ENCODE results near the gene SGCD.

The SGCD gene

DNA sequence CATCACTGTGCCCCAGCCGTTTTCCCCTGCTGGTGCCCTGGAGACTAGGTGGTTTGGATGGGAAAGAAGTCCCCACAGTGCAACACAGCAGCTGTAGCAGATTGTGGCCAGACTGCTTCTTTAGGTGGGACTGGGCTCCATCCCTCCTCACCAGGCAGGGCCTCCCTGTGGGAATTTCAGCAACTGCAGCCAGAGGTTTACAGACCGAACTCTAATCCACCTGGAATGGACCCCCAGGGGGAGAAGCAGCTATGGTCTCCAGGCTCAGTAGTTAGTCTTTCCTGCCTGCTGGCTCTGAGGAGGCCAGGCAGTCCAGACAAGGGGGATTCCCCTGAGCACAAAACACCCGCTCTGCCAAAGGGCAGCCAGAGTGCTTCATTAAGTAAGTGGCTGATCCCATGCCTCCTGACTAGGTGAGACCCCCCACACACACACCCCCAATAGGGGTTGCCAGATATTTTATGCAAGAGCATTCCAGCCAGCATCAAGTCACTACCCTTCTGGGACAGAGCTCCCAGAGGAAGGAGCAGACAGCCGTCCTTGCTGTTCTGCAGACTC is 188.9 kb downstream of the SGCD start:
- no peak overlapping the region for H2BK5ac ChIP-seq (ENCODE audit: low read length)
- no CpG with 5 or more reads among the region's 4 CpGs for WGBS (ENCODE audit: extremely low coverage, insufficient coverage, low lambda C conversion rate)
- H2AK5ac ChIP-seq (ENCODE audit: low read length), result no peak overlapping the region

DNA sequence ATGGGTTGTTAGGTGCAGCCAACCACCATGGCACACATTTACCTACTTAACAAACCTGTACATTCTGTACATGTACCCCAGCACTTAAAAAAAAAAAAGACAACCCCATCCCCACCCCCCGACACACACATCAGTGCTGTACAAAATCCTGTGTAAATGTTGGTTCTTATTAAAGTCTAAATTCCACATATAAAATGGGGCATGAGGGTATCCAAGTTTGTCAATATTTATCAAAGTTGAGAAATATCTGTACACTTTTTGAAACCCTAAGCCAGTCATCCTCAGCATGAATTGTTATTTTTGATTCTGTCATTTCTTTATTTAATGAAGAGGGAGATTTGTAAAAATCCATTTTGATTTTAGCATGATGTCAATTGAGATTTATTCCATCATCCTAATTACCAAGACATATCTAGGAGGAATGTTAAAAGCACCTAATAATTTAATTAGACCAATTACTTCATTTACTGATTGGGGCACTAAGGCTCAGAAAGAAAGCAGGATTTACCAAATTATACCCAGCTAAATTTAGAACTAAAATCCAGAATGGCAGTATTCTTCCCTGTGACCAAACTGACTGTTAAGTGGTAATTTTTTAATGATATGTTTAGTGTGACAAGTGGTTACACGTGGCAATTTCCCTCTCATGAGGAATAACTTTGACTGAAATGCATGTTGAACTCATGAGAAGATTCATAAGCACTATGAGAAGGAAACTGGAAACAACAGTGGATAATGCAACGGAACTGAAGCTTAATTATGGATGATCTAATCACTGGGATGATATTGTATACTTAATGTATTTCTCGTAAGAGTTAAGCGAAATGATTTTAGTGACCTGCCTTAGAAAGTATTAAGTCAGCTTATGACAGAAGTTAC is 195.9 kb downstream of the SGCD start:
- Histone ChIP-seq H3K23ac (ENCODE audit: low read length) (no peak overlapping the region), H3K4me2 (ENCODE audit: low read length) (no peak overlapping the region), H3K27ac (ENCODE audit: low read depth, low read length) (no peak overlapping the region), H3K36me3 (ENCODE audit: control insufficient read depth, insufficient read depth, low read length) (no peaks in the 10 kb centered on the region), H3K4me1 (ENCODE audit: control insufficient read depth, low read depth, low read length) (no peaks in the 10 kb centered on the region), H3K79me2 (ENCODE audit: control insufficient read depth, insufficient read depth, low read length) (no peaks in the 10 kb centered on the region), H2BK120ac (ENCODE audit: low read depth, low read length) (no peak overlapping the region), H3K56ac (ENCODE audit: low read length) (no peak overlapping the region), H3K4me3 (ENCODE audit: low read length) (no peak overlapping the region), H2AK5ac (ENCODE audit: low read length) (no peak overlapping the region), H3K79me1 (ENCODE audit: low read length) (no peaks in the 10 kb centered on the region), H4K5ac (ENCODE audit: low read length) (no peak overlapping the region), H2BK5ac (ENCODE audit: low read length) (no peak overlapping the region), H3K27me3 (ENCODE audit: insufficient read depth, low read length, poor library complexity) (no peaks in the 10 kb centered on the region), H4K8ac (ENCODE audit: low read depth, low read length) (no peak overlapping the region), H2BK15ac (replicated peaks; ENCODE audit: low read depth) (no peak overlapping the region), H3K18ac (ENCODE audit: low read length) (no peak overlapping the region), H3K4ac (ENCODE audit: low read depth, low read length) (no peak overlapping the region), H3K9ac (ENCODE audit: low read length) (no peak overlapping the region)
- DNase-seq, result no peak
- no CpG with 5 or more reads among the region's 5 CpGs for WGBS (ENCODE audit: extremely low coverage, insufficient coverage, low lambda C conversion rate)

More for the DNA sequence above, 188.9 kb downstream of the SGCD start:
- no peak overlapping the region for H3K27ac ChIP-seq (ENCODE audit: low read depth, low read length)
- H3K36me3 ChIP-seq (ENCODE audit: control insufficient read depth, insufficient read depth, low read length), result no peaks in the 10 kb centered on the region
- H3K27me3 ChIP-seq (ENCODE audit: insufficient read depth, low read length, poor library complexity), result no peaks in the 10 kb centered on the region
- H3K56ac ChIP-seq (ENCODE audit: low read length), result no peak overlapping the region
- H3K4me2 ChIP-seq (ENCODE audit: low read length), result no peak overlapping the region
- no peak overlapping the region for H4K5ac ChIP-seq (ENCODE audit: low read length)
- no peak overlapping the region for H3K4ac ChIP-seq (ENCODE audit: low read depth, low read length)
- no peak overlapping the region for H3K9ac ChIP-seq (ENCODE audit: low read length)
- H2BK15ac ChIP-seq (replicated peaks; ENCODE audit: low read depth), result no peak overlapping the region
- H4K8ac ChIP-seq (ENCODE audit: low read depth, low read length), result no peak overlapping the region
- H3K18ac ChIP-seq (ENCODE audit: low read length), result no peak overlapping the region
- H3K79me2 ChIP-seq (ENCODE audit: control insufficient read depth, insufficient read depth, low read length), result no peaks in the 10 kb centered on the region
- H3K4me1 ChIP-seq (ENCODE audit: control insufficient read depth, low read depth, low read length), result no peaks in the 10 kb centered on the region
- no peak overlapping the region for H3K23ac ChIP-seq (ENCODE audit: low read length)
- no peaks in the 10 kb centered on the region for H3K79me1 ChIP-seq (ENCODE audit: low read length)
- H3K4me3 ChIP-seq (ENCODE audit: low read length), result no peak overlapping the region
- H2BK120ac ChIP-seq (ENCODE audit: low read depth, low read length), result no peak overlapping the region
- peak; percentile 66 for DNase-seq

DNA sequence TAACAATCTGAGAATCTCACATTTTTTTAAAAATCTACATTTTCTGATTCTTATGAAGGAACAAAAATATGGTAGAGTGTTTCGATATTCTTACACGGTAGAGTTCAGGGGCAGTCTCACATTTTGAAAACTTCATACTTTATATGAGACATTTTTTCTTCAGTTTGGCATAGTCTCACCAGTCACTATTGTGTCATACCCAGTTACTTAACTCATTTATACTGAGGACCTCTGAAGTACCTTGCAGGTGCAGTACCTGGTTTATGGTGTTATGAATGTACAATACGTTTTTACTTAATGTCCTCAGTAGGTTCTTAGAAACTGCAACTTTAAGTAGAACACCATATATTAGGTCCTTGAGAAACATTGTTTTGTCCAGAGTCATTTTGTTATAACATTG is 196.6 kb downstream of the SGCD start:
- no peak overlapping the region for H3K9ac ChIP-seq (ENCODE audit: low read length)
- H3K4me2 ChIP-seq (ENCODE audit: low read length), result no peak overlapping the region
- no peak overlapping the region for H3K27ac ChIP-seq (ENCODE audit: low read depth, low read length)
- no peak overlapping the region for H3K18ac ChIP-seq (ENCODE audit: low read length)
- no peak overlapping the region for H3K4me3 ChIP-seq (ENCODE audit: low read length)
- no peak overlapping the region for H3K56ac ChIP-seq (ENCODE audit: low read length)
- H3K79me2 ChIP-seq (ENCODE audit: control insufficient read depth, insufficient read depth, low read length), result no peaks in the 10 kb centered on the region
- no peaks in the 10 kb centered on the region for H3K27me3 ChIP-seq (ENCODE audit: insufficient read depth, low read length, poor library complexity)
- H3K4me1 ChIP-seq (ENCODE audit: control insufficient read depth, low read depth, low read length), result no peaks in the 10 kb centered on the region
- H2BK120ac ChIP-seq (ENCODE audit: low read depth, low read length), result no peak overlapping the region
- H3K4ac ChIP-seq (ENCODE audit: low read depth, low read length), result no peak overlapping the region
- no peak overlapping the region for H2BK5ac ChIP-seq (ENCODE audit: low read length)
- DNase-seq, result no peak
- H3K23ac ChIP-seq (ENCODE audit: low read length), result no peak overlapping the region
- no peak overlapping the region for H4K5ac ChIP-seq (ENCODE audit: low read length)
- WGBS (ENCODE audit: extremely low coverage, insufficient coverage, low lambda C conversion rate), result no CpG with 5 or more reads among the region's 3 CpGs
- H3K79me1 ChIP-seq (ENCODE audit: low read length), result no peaks in the 10 kb centered on the region
- no peaks in the 10 kb centered on the region for H3K36me3 ChIP-seq (ENCODE audit: control insufficient read depth, insufficient read depth, low read length)
- no peak overlapping the region for H4K8ac ChIP-seq (ENCODE audit: low read depth, low read length)
- H2AK5ac ChIP-seq (ENCODE audit: low read length), result no peak overlapping the region
- no peak overlapping the region for H2BK15ac ChIP-seq (replicated peaks; ENCODE audit: low read depth)

DNA sequence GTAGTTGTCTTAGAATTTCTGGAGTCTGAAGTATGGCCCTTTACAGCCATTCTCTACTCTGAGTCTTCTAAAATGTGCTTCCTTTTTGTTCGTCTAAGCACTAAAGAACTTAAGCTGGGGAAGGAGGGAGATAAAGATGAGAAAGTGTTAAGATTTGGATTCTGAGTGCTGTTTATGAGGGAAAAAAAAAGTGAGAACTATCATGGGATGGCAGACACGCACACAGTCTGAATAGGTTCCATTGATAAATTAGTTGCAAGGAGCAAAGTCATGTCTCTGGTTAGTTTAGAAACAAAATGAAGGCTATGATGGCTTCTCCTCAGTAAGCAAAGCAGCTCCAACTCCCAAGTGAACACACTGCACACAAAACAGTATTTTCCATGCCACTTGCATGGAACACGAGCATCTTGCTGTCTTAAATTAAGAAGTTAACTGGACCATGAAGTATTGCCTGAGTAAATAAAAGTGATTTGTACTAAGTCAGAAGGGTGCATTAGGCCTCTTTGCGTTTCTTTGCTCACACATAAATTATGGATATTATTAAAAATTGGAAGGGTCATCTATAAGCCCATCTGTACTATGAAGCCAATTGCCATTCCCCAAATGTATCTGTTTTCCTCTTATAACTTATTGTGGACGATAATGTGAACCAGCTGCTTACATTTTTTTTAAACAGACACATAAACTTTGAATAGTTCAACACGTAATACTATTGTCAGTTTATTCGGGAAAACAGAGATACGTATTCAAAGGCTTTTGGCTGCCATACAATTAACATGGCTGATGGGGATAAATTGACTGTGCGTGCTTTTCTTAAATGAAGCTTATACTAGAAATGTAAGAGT is 199.3 kb downstream of the SGCD start:
- H4K8ac ChIP-seq (ENCODE audit: low read depth, low read length), result no peak overlapping the region
- WGBS (ENCODE audit: extremely low coverage, insufficient coverage, low lambda C conversion rate), result no CpG with 5 or more reads among the region's 9 CpGs

DNA sequence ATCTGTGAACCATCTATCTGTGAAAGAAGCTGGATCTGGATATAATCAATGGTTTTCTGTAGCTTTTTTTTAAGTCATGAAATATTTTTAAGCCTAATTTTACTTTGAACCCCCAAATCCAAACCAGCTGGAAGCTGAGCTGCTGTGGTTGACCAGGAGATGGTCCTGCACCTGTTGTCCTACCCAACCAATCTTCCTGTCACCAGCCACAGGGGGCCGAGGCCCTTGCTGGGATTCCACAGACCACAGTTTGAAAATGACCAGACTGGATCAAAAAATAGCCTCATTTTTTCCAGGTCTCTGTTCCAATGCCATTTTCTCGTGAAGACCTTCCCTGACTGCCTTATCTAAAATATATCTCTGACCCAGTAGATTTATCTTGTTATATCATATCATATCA is 200.6 kb downstream of the SGCD start:
- H3K79me1 ChIP-seq (ENCODE audit: low read length), result no peaks in the 10 kb centered on the region
- H3K27ac ChIP-seq (ENCODE audit: low read depth, low read length), result no peak overlapping the region
- no peak overlapping the region for H3K9ac ChIP-seq (ENCODE audit: low read length)
- H2BK5ac ChIP-seq (ENCODE audit: low read length), result no peak overlapping the region
- H4K8ac ChIP-seq (ENCODE audit: low read depth, low read length), result no peak overlapping the region
- no peak overlapping the region for H3K18ac ChIP-seq (ENCODE audit: low read length)
- H3K27me3 ChIP-seq (ENCODE audit: insufficient read depth, low read length, poor library complexity), result no peaks in the 10 kb centered on the region
- no peak overlapping the region for H3K4me3 ChIP-seq (ENCODE audit: low read length)
- H3K56ac ChIP-seq (ENCODE audit: low read length), result no peak overlapping the region
- no peaks in the 10 kb centered on the region for H3K4me1 ChIP-seq (ENCODE audit: control insufficient read depth, low read depth, low read length)
- no peak overlapping the region for H2BK120ac ChIP-seq (ENCODE audit: low read depth, low read length)
- H2AK5ac ChIP-seq (ENCODE audit: low read length), result no peak overlapping the region
- H2BK15ac ChIP-seq (replicated peaks; ENCODE audit: low read depth), result no peak overlapping the region
- WGBS (ENCODE audit: extremely low coverage, insufficient coverage, low lambda C conversion rate), result no CpG with 5 or more reads among the region's 2 CpGs
- no peak overlapping the region for H3K23ac ChIP-seq (ENCODE audit: low read length)
- H3K36me3 ChIP-seq (ENCODE audit: control insufficient read depth, insufficient read depth, low read length), result no peaks in the 10 kb centered on the region
- H4K5ac ChIP-seq (ENCODE audit: low read length), result no peak overlapping the region
- no peak for DNase-seq
- H3K79me2 ChIP-seq (ENCODE audit: control insufficient read depth, insufficient read depth, low read length), result no peaks in the 10 kb centered on the region
- no peak overlapping the region for H3K4me2 ChIP-seq (ENCODE audit: low read length)
- H3K4ac ChIP-seq (ENCODE audit: low read depth, low read length), result no peak overlapping the region

More for the DNA sequence above, 199.3 kb downstream of the SGCD start:
- DNase-seq, result no peak
- Histone ChIP-seq H3K9ac (ENCODE audit: low read length) (no peak overlapping the region), H3K79me2 (ENCODE audit: control insufficient read depth, insufficient read depth, low read length) (no peaks in the 10 kb centered on the region), H3K27me3 (ENCODE audit: insufficient read depth, low read length, poor library complexity) (no peaks in the 10 kb centered on the region), H2AK5ac (ENCODE audit: low read length) (no peak overlapping the region), H3K79me1 (ENCODE audit: low read length) (no peaks in the 10 kb centered on the region), H3K36me3 (ENCODE audit: control insufficient read depth, insufficient read depth, low read length) (no peaks in the 10 kb centered on the region), H3K18ac (ENCODE audit: low read length) (no peak overlapping the region), H3K4me2 (ENCODE audit: low read length) (no peak overlapping the region), H3K56ac (ENCODE audit: low read length) (no peak overlapping the region), H3K27ac (ENCODE audit: low read depth, low read length) (no peak overlapping the region), H4K5ac (ENCODE audit: low read length) (no peak overlapping the region), H2BK120ac (ENCODE audit: low read depth, low read length) (no peak overlapping the region), H3K23ac (ENCODE audit: low read length) (no peak overlapping the region), H2BK5ac (ENCODE audit: low read length) (no peak overlapping the region), H3K4me3 (ENCODE audit: low read length) (no peak overlapping the region), H3K4me1 (ENCODE audit: control insufficient read depth, low read depth, low read length) (no peaks in the 10 kb centered on the region), H3K4ac (ENCODE audit: low read depth, low read length) (no peak overlapping the region), H2BK15ac (replicated peaks; ENCODE audit: low read depth) (no peak overlapping the region)
